GM21576 (cell line): Measurements from ENCODE around the gene ATXN7L2.

Source experiments
- ATAC-seq: cut with Tn5 transposase; IDR thresholded peaks from one replicate; pipeline ENCODE4 v1.9.1; 2021; ENCODE audit warnings: mild to moderate bottlenecking, moderate library complexity; ENCODE audit not compliant: unreplicated experiment

ATXN7L2 gene

GRCh38 chr1:109541102-109541501 lies 57.4 kb downstream of the ATXN7L2 start:
- no peak for ATAC-seq
